ENCODE data around the gene PEAR1. TPM values are rescaled to one million over a fixed set of nuclear protein-coding genes. Genes with fewer than 3 reads are reported as not detected.

Gene PEAR1
- total and polyA plus RNA-seq, 2 of the 8 experiments (the other 6 are each of a cell fraction or from before 2014, with no cell fraction given), result 0.63 to 0.71 TPM

DNA sequence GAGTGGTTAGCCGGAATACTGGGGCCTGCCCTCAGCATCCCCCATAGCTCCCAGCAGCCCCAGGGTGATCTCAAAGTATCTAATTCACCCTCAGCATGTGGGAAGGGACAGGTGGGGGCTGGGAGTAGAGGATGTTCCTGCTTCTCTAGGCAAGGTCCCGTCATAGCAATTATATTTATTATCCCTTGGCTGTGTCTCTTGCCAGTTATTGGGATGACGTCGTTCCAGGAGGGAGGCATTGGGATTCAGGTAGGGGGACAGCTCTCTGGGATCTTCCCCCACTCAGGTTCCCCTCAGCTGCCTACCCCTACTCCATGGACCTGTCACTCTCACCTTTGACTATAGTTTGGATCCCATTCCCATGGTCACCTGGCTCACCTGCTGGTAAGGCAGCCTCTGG lies 11.9 kb upstream of the PEAR1 start (continued):
- TF ChIP-seq CTCF (IDR thresholded peaks at IDR 0.05; ENCODE audit: control extremely low read depth in 1 of 3, insufficient read depth in 1 of 3, low read depth in 1 of 3, low read length in 3 of 3) (no peak), EZH2 (IDR thresholded peaks at IDR 0.05; ENCODE audit: low read depth, low read length, severe bottlenecking) (no peak)
